Measurements from ENCODE around the gene CASKIN1.

Gene CASKIN1

GRCh38 chr16:2173916-2174315, 22.5 kb downstream of the CASKIN1 start:
- no peak for DNase-seq (ENCODE audit: low spot score)

- no peak for DNase-seq (ENCODE audit: low spot score)
These were observed 23.0 kb downstream of the CASKIN1 start for GRCh38 chr16:2173366-2173765.

- DNase-seq (ENCODE audit: low spot score): no peak
These were observed 23.6 kb downstream of the CASKIN1 start for GRCh38 chr16:2172688-2173335.

- no peak for DNase-seq (ENCODE audit: low spot score)
These were observed 24.7 kb downstream of the CASKIN1 start for GRCh38 chr16:2171601-2172178.

- no peak for DNase-seq (ENCODE audit: low spot score)
These were observed 25.6 kb downstream of the CASKIN1 start for GRCh38 chr16:2170587-2171435.

- DNase-seq (ENCODE audit: low spot score): no peak
These were observed 26.3 kb downstream of the CASKIN1 start for GRCh38 chr16:2170080-2170479.

- DNase-seq (ENCODE audit: low spot score): no peak
These were observed 29.3 kb downstream of the CASKIN1 start for GRCh38 chr16:2167068-2167638.

GRCh38 chr16:2166263-2167067, 29.9 kb downstream of the CASKIN1 start:
- DNase-seq (ENCODE audit: low spot score): no peak

GRCh38 chr16:2165861-2166260, 30.5 kb downstream of the CASKIN1 start:
- DNase-seq (ENCODE audit: low spot score): no peak

- DNase-seq (ENCODE audit: low spot score): no peak
These were observed 33.1 kb downstream of the CASKIN1 start for GRCh38 chr16:2163211-2163881.

GRCh38 chr16:2162676-2163118, 33.7 kb downstream of the CASKIN1 start:
- DNase-seq (ENCODE audit: low spot score): no peak

GRCh38 chr16:2161911-2162310, 34.5 kb downstream of the CASKIN1 start:
- no peak for DNase-seq (ENCODE audit: low spot score)

- DNase-seq (ENCODE audit: low spot score): no peak
These were observed 35.4 kb downstream of the CASKIN1 start for GRCh38 chr16:2160915-2161551.

- no peak for DNase-seq (ENCODE audit: low spot score)
These were observed 37.1 kb downstream of the CASKIN1 start for GRCh38 chr16:2159175-2159838.

- DNase-seq (ENCODE audit: low spot score): no peak
These were observed 38.2 kb downstream of the CASKIN1 start for GRCh38 chr16:2158262-2158638.

- DNase-seq (ENCODE audit: low spot score): no peak
These were observed 38.7 kb downstream of the CASKIN1 start for GRCh38 chr16:2157480-2158261.

GRCh38 chr16:2156849-2157224, 39.6 kb downstream of the CASKIN1 start:
- DNase-seq (ENCODE audit: low spot score): no peak

GRCh38 chr16:2155977-2156848, 40.2 kb downstream of the CASKIN1 start:
- peak; percentile 48 for DNase-seq (ENCODE audit: low spot score)
